Measurements from ENCODE around the gene CUEDC1.

CUEDC1 gene

DNA sequence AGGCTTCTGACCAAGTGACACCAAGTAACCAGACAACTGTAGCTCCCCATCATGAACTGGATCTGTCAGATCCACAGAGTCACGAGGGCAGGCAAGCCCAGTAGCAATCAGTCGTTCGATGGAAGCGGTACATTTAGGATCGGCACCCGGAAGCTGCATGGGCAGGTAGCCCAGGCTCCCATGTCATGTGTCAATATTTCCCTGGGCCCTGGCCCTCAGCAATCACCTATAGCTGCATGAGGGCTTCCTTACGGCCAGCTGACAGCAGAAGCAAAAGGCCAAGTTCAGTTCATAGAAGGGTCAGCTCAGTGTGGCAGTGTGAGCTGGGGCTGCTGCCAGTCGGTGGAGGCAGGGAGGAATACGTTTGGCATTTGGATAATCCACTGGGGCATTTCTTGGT is 137.1 kb downstream of the CUEDC1 start:
- Histone ChIP-seq H3K27me3 (ENCODE audit: control insufficient read depth in 2 of 2, insufficient read depth in 2 of 2, low read length in 2 of 2) (no peaks in the 10 kb centered on the region), H3K4me3 (ENCODE audit: low read length in 2 of 2) (no peak overlapping the region), H3K9me3 (ENCODE audit: control insufficient read depth in 2 of 2, low read length in 2 of 2) (no peaks in the 10 kb centered on the region), H3K4me1 (ENCODE audit: control insufficient read depth in 2 of 2, insufficient read depth in 2 of 2, low read length in 2 of 2) (no peaks in the 10 kb centered on the region), H3K27ac (ENCODE audit: low read depth in 2 of 2, low read length in 2 of 2) (no peak overlapping the region), H3K36me3 (ENCODE audit: control insufficient read depth in 2 of 2, insufficient read depth in 2 of 2, low read length in 2 of 2) (no peaks in the 10 kb centered on the region), H3K9ac (ENCODE audit: low read depth in 1 of 2, low read length in 2 of 2) (no peak overlapping the region)

DNA sequence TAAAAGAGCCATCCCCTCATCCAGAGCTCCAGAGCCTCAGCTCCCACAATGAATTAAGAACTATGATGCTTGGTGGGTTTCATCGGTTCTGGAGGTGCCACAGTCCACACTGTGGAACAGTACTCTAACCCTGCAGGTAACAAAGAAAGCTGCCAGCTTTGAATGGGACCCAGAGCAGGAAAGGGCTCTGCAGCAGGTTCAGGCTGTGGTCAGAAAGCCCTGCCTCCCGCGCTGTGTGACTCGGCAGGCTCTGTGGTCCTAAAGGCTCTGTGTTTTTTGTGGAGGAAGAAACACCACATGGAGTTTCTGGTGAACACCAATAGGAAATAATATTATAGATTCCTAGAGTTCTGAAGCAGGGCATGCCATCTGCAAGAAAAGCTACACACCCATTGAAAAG is 137.9 kb downstream of the CUEDC1 start:
- H3K27ac ChIP-seq (ENCODE audit: low read depth in 2 of 2, low read length in 2 of 2) = no peak overlapping the region
- H3K27me3 ChIP-seq (ENCODE audit: control insufficient read depth in 2 of 2, insufficient read depth in 2 of 2, low read length in 2 of 2) = no peaks in the 10 kb centered on the region
- H3K9ac ChIP-seq (ENCODE audit: low read depth in 1 of 2, low read length in 2 of 2) = no peak overlapping the region
- no peaks in the 10 kb centered on the region for H3K9me3 ChIP-seq (ENCODE audit: control insufficient read depth in 2 of 2, low read length in 2 of 2)
- H3K4me3 ChIP-seq (ENCODE audit: low read length in 2 of 2) = no peak overlapping the region
- H3K36me3 ChIP-seq (ENCODE audit: control insufficient read depth in 2 of 2, insufficient read depth in 2 of 2, low read length in 2 of 2) = no peaks in the 10 kb centered on the region
- no peaks in the 10 kb centered on the region for H3K4me1 ChIP-seq (ENCODE audit: control insufficient read depth in 2 of 2, insufficient read depth in 2 of 2, low read length in 2 of 2)

DNA sequence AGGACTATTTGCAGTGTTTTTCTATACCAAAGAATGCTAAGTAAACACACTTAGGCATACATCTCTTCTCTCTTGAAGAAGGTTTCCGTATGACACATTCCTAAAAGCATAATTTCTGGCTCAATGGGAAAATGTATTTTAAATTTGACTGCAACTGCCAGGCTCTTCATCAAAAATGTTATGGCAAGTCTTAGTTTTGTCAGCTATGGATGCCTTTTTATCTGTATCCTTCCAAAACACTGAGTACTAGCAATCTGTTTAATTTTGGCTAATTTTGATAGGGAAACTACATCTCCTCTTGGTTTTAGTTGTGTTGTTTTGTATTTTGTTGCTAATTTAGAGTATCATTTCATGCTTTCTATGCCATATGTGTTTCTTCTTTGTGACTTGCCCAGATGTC is 140.8 kb downstream of the CUEDC1 start:
- Histone ChIP-seq H3K27me3 (ENCODE audit: control insufficient read depth in 2 of 2, insufficient read depth in 2 of 2, low read length in 2 of 2) (no peaks in the 10 kb centered on the region), H3K4me3 (ENCODE audit: low read length in 2 of 2) (no peak overlapping the region), H3K36me3 (ENCODE audit: control insufficient read depth in 2 of 2, insufficient read depth in 2 of 2, low read length in 2 of 2) (no peaks in the 10 kb centered on the region), H3K9ac (ENCODE audit: low read depth in 1 of 2, low read length in 2 of 2) (no peak overlapping the region), H3K4me1 (ENCODE audit: control insufficient read depth in 2 of 2, insufficient read depth in 2 of 2, low read length in 2 of 2) (no peaks in the 10 kb centered on the region), H3K27ac (ENCODE audit: low read depth in 2 of 2, low read length in 2 of 2) (no peak overlapping the region), H3K9me3 (ENCODE audit: control insufficient read depth in 2 of 2, low read length in 2 of 2) (no peaks in the 10 kb centered on the region)

DNA sequence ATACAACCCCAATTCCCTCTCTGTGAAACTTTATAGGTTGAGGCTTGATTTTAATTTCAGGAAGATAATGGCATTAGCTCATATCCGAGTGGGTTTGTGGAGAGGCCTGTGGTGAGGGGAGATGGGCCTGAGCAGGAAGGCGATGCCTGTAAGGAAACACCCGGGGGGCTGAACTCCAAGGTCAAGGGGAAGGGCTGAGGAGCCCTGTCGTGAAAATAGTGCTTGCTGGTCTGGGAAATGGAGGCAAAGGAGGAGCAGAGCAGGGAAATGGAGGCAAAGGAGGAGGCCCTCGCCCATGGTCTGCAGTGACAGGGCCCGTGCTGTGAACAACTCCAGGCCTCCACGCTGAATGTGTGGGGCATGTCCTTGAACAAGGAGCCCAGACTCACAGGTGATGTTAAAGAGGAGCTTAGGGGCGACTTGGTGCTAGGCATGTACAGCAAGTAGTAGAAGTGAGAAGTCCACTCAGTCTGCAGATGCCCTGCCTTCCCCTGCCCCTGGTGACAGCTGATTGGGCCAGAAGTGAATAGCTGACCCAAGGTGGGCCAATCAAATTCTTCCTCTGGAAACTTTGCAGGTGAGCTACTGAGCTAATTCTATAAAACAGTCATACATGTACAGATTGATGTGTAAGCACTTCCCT is 143.5 kb downstream of the CUEDC1 start:
- Histone ChIP-seq H3K4me1 (ENCODE audit: control insufficient read depth in 2 of 2, insufficient read depth in 2 of 2, low read length in 2 of 2) (no peaks in the 10 kb centered on the region), H3K9me3 (ENCODE audit: control insufficient read depth in 2 of 2, low read length in 2 of 2) (no peaks in the 10 kb centered on the region), H3K27me3 (ENCODE audit: control insufficient read depth in 2 of 2, insufficient read depth in 2 of 2, low read length in 2 of 2) (no peaks in the 10 kb centered on the region), H3K36me3 (ENCODE audit: control insufficient read depth in 2 of 2, insufficient read depth in 2 of 2, low read length in 2 of 2) (no peaks in the 10 kb centered on the region), H3K9ac (ENCODE audit: low read depth in 1 of 2, low read length in 2 of 2) (no peak overlapping the region), H3K27ac (ENCODE audit: low read depth in 2 of 2, low read length in 2 of 2) (no peak overlapping the region), H3K4me3 (ENCODE audit: low read length in 2 of 2) (no peak overlapping the region)
